ENCODE data around the gene CBR3. TPM values are rescaled to one million over a fixed set of nuclear protein-coding genes. Genes with fewer than 3 reads are reported as not detected.

The CBR3 gene
- total and polyA plus RNA-seq, 2 of the 13 experiments (the other 11 are each of a cell fraction or from before 2014, with no cell fraction given): not detected

DNA sequence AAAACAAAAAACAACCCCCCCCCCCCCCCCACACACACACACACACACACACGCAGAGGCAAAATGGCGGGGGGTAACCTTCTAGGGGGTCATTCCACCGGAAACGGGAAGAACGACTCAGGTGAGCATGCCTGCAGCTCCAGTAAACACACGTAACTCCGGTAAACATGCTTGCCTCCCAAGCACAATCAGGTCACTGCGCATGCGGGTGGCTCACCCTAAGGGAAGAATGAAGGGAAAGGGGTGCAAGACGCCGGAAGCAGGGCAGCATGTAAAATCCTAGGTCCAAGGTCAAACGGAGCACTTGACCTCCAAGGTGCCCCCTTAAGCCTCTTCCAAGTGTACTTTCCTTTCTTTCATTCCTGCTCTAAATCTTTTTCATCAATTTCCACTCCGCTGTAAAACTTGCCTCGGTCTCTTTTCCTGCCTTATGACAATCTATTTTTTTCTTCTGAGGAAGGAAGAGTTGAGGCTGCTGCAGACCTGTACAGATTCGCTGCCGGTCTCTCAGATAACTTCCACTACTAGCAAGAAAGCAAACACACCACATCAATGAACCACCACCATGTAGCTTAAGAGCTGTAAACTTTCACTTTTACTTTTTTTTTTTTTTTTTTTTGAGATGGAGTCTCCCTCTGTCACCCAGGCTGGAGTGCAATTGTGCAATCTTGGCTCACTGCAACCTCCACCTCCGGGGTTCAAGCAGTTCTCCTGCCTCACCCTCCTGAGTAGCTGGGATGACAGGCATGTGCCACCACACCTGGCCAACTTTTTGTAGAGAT lies 21.0 kb upstream of the CBR3 start (continued):
- TF ChIP-seq, protein P1, sequence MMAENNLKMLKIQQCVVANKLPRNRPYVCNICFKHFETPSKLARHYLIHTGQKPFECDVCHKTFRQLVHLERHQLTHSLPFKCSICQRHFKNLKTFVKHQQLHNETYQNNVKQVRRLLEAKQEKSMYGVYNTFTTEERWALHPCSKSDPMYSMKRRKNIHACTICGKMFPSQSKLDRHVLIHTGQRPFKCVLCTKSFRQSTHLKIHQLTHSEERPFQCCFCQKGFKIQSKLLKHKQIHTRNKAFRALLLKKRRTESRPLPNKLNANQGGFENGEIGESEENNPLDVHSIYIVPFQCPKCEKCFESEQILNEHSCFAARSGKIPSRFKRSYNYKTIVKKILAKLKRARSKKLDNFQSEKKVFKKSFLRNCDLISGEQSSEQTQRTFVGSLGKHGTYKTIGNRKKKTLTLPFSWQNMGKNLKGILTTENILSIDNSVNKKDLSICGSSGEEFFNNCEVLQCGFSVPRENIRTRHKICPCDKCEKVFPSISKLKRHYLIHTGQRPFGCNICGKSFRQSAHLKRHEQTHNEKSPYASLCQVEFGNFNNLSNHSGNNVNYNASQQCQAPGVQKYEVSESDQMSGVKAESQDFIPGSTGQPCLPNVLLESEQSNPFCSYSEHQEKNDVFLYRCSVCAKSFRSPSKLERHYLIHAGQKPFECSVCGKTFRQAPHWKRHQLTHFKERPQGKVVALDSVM (CRISPR knock-in tag; IDR thresholded peaks at IDR 0.05): no peak
- no peak for TF ChIP-seq FOSL1 (CRISPR knock-in tag; IDR thresholded peaks at IDR 0.05; ENCODE audit: borderline replicate concordance)
- TF ChIP-seq SOX6 (IDR thresholded peaks at IDR 0.05): no peak
- 0 out of 2 replicates have a peak, but pooled peaks have one; percentile 12 for TF ChIP-seq SOX6 (CRISPR knock-in tag; IDR thresholded peaks at IDR 0.05)
- TF ChIP-seq PCBP2 (optimal IDR thresholded peaks at IDR 0.05; ENCODE audit: low read depth, low read length, poor library complexity, severe bottlenecking): no peak
- TF ChIP-seq, protein P2, sequence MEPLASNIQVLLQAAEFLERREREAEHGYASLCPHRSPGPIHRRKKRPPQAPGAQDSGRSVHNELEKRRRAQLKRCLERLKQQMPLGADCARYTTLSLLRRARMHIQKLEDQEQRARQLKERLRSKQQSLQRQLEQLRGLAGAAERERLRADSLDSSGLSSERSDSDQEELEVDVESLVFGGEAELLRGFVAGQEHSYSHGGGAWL (CRISPR knock-in tag; IDR thresholded peaks at IDR 0.05): no peak
- TF ChIP-seq BRCA1 (CRISPR knock-in tag; IDR thresholded peaks at IDR 0.05): no peak
- TF ChIP-seq, protein P3, sequence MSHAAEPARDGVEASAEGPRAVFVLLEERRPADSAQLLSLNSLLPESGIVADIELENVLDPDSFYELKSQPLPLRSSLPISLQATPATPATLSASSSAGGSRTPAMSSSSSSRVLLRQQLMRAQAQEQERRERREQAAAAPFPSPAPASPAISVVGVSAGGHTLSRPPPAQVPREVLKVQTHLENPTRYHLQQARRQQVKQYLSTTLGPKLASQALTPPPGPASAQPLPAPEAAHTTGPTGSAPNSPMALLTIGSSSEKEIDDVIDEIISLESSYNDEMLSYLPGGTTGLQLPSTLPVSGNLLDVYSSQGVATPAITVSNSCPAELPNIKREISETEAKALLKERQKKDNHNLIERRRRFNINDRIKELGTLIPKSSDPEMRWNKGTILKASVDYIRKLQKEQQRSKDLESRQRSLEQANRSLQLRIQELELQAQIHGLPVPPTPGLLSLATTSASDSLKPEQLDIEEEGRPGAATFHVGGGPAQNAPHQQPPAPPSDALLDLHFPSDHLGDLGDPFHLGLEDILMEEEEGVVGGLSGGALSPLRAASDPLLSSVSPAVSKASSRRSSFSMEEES (CRISPR knock-in tag; IDR thresholded peaks at IDR 0.05): no peak
- TF ChIP-seq, protein P4, sequence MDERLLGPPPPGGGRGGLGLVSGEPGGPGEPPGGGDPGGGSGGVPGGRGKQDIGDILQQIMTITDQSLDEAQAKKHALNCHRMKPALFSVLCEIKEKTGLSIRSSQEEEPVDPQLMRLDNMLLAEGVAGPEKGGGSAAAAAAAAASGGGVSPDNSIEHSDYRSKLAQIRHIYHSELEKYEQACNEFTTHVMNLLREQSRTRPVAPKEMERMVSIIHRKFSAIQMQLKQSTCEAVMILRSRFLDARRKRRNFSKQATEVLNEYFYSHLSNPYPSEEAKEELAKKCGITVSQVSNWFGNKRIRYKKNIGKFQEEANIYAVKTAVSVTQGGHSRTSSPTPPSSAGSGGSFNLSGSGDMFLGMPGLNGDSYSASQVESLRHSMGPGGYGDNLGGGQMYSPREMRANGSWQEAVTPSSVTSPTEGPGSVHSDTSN (CRISPR knock-in tag; IDR thresholded peaks at IDR 0.05): no peak
- TF ChIP-seq RFXANK (CRISPR knock-in tag; IDR thresholded peaks at IDR 0.05): no peak
- TF ChIP-seq, protein P5, sequence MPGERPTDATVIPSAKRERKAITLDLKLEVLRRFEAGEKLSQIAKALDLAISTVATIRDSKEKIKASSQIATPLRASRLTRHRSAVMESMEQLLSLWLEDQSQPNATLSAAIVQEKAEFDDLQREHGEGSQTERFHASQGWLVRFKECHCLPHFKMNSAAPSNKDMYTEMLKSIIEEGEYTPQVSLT (CRISPR knock-in tag; IDR thresholded peaks at IDR 0.05; ENCODE audit: borderline replicate concordance, low read depth): no peak
- TF ChIP-seq ZNF496 (CRISPR knock-in tag; IDR thresholded peaks at IDR 0.05; ENCODE audit: insufficient replicate concordance): no peak
- no peak for TF ChIP-seq SOX13 (IDR thresholded peaks at IDR 0.05)
- no peak; a peak in 1 of 4 replicates for TF ChIP-seq SOX13 (CRISPR knock-in tag; conservative IDR thresholded peaks at IDR 0.05 in 1 of 2, IDR thresholded peaks at IDR 0.05 in 1 of 2)
- TF ChIP-seq, protein P6, sequence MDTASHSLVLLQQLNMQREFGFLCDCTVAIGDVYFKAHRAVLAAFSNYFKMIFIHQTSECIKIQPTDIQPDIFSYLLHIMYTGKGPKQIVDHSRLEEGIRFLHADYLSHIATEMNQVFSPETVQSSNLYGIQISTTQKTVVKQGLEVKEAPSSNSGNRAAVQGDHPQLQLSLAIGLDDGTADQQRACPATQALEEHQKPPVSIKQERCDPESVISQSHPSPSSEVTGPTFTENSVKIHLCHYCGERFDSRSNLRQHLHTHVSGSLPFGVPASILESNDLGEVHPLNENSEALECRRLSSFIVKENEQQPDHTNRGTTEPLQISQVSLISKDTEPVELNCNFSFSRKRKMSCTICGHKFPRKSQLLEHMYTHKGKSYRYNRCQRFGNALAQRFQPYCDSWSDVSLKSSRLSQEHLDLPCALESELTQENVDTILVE (CRISPR knock-in tag; IDR thresholded peaks at IDR 0.05): no peak
- TF ChIP-seq ZZZ3 (CRISPR knock-in tag; IDR thresholded peaks at IDR 0.05; ENCODE audit: borderline replicate concordance): no peak
- no peak for TF ChIP-seq AGO2 (optimal IDR thresholded peaks at IDR 0.05; ENCODE audit: low read depth, low read length)
- TF ChIP-seq, protein P7, sequence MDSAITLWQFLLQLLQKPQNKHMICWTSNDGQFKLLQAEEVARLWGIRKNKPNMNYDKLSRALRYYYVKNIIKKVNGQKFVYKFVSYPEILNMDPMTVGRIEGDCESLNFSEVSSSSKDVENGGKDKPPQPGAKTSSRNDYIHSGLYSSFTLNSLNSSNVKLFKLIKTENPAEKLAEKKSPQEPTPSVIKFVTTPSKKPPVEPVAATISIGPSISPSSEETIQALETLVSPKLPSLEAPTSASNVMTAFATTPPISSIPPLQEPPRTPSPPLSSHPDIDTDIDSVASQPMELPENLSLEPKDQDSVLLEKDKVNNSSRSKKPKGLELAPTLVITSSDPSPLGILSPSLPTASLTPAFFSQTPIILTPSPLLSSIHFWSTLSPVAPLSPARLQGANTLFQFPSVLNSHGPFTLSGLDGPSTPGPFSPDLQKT (CRISPR knock-in tag; IDR thresholded peaks at IDR 0.05; ENCODE audit: borderline replicate concordance): no peak
- TF ChIP-seq ZNF121 (CRISPR knock-in tag; IDR thresholded peaks at IDR 0.05): no peak
- no peak for TF ChIP-seq NKX3-1 (CRISPR knock-in tag; IDR thresholded peaks at IDR 0.05)
- TF ChIP-seq LCORL (IDR thresholded peaks at IDR 0.05): no peak
- no peak; the same call in none of the 2 replicates for TF ChIP-seq LCORL (CRISPR knock-in tag; IDR thresholded peaks at IDR 0.05)
- TF ChIP-seq NCOR1 (IDR thresholded peaks at IDR 0.05; ENCODE audit: borderline replicate concordance, low read length): no peak
